GM19324 (cell line): ENCODE measurements around the gene PTPRM.

Experiments used
- ATAC-seq: cut with Tn5 transposase; IDR thresholded peaks from one replicate; pipeline ENCODE4 v1.9.1; 2021; ENCODE audit warnings: mild to moderate bottlenecking, moderate library complexity; ENCODE audit not compliant: unreplicated experiment, low FRiP score

The PTPRM gene

DNA sequence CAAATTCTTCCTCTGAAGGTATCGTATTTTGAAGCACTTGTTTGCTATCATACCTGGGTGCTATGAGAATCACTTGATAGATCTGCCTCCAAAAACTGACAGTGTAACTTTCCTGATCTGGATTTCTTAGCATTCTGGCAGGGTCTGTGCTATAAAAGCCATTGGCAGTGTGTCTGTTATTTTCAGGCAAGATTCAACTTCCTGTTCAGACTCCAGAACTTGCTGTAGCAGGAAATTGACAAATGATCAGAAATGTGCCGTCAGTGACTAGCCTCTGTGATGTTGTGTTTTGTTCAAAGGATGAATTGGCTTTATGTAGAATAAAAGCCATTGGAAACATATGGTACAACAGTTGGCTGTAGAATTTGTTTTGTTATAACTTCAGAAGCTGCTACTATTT, 273.3 kb downstream of the PTPRM start:
- no peak for ATAC-seq

DNA sequence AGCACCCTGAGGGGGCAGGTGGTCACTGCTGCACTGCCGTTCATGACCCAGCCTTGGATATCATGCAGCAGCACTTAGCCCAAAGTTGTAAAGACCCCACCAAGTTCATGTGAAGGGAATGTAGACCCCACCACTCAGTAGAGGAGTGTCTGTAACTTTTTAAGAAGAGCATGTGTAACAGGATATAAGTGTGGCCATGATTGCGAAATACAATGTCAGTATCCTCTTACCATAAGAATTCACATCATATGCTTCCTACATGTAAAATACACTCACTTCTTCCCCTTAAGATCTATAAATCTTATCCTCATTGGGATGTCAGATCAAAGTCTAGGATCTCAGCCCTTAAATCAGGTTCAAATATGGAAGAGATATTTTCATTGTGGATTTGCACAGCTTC, 276.9 kb downstream of the PTPRM start:
- no peak for ATAC-seq

DNA sequence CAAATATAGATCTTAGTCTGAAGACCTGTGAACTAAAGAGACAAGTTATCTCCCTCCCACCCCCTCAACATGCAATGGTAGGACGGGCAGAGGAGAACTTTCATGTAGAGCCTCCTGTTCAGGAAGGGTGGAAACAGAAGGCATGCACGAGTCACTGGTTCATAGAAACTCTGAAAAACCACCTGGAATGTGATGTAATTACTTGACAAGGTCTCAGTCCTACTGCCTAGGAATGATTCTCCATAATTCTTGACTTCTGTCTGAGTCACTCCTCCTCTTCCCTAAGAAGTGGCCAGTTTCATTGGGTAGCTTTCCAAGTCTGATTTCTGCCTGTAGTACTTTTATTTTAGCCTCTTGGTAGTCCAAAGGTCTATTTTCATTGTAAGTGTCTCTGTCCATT, 277.3 kb downstream of the PTPRM start:
- ATAC-seq = no peak

DNA sequence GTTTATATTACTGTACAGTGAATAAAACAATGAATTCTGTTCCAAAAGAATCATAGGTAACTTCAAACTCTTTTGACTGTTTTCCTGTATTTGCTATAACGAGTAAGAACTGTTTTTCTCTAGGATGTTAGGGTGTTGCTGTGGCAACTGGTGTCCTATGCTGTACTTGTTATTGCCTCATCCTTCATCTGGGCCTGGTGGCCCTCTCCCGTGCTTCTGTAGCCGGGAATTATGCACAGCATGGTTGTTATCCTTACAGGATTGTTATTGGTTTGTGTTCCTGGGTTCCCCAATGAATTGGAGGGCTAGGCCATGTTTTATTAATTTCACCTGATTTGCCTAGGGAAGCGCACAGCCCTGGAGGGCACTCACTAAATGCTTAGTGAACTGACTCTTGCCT, 279.2 kb downstream of the PTPRM start:
- no peak for ATAC-seq

DNA sequence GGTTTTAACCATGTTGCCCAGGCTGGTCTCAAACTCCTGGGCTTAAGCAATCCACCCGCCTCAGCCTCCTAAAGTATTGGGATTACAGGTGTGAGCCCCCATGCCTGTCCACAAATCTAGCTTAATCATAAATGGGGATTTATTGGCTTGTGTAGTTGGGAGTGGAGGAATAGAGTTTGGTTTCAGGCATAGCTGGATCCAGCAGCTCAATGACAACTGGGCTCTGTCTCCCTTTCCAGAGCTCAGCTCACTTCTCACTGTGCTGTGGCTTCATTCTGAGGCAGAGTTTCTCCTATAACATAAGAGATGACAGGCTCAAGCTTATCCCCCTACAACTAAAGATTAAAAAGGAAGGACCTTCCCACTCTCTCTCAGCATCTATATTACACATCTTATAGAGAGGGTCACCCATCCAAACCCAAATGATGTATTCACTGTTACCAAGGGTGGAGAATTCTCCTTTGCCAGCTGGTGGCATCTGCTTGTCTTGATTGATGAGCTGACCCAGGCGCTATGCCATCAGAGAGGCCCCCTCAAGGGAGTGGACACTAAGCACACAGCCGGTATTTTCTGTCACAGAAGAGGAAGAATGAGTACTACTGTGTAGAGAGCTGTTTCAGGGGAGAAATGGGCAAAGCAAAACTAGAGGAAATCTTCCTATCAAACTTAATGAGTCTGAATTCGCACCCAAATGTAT, 280.4 kb downstream of the PTPRM start:
- ATAC-seq = no peak

DNA sequence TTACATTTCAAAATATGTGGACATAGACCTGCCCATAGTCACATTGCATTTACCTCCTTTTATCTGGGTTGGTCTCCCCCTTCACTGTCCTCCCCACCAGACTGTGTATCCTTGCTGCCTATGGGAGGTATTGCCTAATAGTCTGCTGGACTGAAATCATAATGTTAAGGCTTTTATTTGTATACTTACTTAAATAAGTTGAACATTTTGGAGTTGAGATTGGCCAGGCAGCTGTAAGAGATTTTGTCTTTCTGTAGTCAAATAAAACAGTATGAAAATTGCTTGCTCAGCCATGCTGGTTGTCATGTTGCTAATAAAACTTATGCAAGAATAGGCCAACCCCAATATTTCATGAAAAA, 280.9 kb downstream of the PTPRM start:
- no peak for ATAC-seq

DNA sequence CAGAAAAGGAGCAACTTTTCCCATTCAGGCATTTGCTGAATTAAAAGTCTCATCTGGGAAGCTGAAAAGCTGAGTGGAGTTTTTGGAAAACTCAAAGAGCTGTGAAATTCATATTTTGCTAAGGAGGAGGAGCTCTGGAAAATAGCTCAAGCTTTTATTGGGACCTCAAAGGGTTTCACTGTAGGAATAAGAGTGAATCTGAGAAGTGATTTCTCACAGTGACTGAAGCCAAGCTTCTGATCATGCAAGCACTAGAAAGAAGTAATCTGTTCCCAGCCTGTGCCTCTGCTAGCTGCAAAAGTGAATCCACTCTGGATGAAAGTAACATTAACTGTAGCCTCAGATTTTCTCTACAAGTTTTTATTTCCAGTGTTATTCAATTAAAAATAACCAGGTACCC, 283.3 kb downstream of the PTPRM start:
- ATAC-seq = no peak

DNA sequence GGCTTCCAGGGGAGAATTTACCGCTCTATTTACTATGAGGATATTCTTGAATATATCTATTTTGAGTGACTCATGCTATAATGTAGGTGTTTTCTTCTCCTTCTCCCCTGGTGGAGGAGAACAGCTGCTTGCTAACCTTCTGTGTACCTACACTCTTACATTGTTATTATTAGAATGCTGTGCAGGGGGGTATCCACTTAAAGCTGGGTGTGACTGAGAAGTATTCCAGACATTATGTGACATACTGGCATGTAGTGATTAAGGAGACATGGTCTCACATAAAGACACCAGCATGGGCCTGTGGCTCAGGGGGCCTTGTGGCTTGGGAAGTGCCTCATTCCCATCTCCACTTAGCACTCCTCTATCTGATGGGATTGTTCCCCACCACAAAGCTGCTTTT, 287.9 kb downstream of the PTPRM start:
- no peak for ATAC-seq

DNA sequence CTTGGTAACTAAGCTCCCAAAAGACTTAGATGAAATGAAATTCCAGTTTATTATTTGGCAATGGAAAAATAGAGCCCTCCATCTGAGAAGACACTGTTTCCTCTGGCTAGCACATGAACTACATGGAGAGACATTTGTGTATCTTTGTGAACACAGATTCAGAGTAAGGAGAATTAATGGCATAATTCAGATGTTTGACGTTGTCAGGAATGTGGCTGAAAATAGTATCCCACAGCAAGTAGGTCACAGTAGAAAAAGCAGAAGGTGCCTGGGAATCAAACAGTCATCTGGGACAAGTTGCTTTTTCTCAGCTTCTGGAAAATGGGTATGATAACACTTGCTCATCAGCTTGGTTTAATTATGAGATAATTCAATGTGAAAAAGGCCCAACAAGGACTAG, 288.6 kb downstream of the PTPRM start:
- no peak for ATAC-seq

DNA sequence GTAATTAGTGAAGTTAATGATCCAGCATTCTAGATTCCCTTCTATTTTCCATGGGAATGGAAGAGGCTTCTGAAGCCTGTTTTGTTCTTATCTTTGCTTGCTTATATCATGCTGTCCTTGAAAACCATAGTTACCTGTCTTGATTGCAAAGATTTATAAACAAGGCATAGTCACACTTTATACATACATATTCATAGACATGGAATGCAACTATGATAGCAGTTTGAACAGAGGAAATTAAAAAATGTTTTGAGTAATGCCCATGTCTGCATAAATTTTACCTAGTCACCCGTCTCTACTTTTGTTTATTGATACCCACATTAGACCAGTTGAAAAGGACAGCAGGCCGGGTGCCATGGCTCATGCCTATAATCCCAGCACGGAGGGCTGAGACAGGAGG, 289.0 kb downstream of the PTPRM start:
- ATAC-seq = no peak

DNA sequence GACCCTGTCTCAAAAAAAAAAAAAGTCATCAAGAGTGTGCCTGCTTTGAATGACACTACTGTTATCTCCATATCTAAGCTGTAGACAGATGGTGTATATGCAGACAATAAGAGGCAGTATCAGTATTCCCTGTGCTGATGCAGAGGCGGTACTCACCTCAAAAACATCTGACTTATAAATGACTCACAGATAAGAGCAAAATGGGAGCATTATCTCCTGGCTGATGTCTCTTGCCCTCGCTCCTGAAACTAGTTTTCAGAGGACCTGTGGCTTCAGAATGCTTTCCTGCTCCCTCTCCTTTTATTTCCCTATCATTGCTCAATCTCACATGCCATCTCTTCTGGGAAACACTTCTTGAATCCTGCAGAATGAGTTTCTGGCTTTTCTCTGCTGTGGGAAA, 289.6 kb downstream of the PTPRM start:
- no peak for ATAC-seq

DNA sequence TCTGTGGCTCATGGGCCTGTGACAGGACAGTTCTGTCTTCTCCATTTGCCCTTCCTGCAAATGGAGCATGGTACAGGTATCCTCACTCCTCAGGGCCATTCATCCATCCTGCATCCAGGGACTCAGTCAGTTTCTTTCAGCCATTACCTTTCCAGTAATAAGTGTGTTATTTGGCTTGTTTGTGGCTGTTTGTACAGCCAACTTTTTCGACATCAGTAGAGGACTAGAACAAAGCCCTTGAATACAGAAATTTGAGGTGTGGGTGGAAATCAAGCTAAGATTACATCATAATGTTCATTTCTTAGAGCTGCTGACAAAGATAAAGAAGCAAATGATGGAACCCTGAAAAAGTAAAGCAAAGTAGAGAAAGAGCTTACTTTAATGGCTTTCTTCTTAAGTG, 290.4 kb downstream of the PTPRM start:
- ATAC-seq = no peak

DNA sequence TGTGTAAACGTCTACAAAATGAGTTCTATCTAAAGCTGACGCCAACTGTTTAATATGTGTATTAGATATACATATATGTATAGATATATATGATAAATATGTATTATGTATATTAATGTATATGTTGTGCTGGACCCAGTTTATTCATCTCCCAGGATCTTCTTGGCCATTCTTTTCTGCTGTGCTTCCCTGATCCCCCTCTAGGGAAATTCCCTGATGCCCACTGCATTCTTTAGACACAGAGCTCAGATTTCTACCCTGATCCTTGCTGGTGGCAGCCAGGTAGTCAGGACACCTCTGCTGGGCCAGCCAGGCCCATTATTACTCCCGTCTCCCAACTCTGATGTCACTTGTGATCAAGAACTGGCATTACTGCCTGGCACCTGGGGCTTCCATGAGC, 292.0 kb downstream of the PTPRM start:
- ATAC-seq = no peak

DNA sequence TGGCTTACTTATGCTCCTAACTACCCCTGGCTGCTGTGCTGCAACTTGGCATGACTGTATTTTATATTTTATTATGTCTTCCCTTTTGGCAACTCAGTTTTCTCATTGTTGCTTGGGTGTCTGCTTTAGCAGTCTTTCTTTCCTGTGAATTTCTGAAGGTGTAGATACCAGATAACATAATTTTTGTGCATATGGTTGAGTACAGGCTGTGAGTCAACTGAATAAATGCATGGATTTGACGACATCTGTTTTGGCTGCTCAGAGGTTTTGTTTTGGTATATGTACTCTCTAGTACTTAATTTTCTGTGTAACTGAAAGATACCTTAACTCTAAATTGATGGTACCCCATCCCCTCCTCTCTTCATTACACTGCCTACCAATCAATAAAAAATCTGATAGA, 303.1 kb downstream of the PTPRM start:
- ATAC-seq = no peak

DNA sequence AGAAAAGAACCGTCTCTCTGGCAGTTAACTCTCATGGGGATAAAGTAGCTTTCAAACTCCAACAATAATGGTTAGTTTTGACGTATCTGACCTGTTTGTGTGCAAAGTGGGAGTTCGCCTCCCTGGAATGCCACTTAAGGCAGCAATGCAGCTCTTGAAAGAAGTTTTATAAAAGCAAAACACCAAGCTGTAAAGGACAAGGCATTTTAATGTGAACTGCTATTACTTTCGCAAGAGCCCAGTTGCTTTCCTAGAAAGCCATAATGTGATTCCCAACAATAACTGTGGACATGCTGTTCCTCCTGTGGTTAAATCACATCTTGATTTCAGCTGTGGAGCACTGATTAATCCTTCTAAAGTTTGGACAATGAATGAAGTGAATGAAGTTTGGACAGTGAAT, 303.7 kb downstream of the PTPRM start:
- ATAC-seq = no peak

DNA sequence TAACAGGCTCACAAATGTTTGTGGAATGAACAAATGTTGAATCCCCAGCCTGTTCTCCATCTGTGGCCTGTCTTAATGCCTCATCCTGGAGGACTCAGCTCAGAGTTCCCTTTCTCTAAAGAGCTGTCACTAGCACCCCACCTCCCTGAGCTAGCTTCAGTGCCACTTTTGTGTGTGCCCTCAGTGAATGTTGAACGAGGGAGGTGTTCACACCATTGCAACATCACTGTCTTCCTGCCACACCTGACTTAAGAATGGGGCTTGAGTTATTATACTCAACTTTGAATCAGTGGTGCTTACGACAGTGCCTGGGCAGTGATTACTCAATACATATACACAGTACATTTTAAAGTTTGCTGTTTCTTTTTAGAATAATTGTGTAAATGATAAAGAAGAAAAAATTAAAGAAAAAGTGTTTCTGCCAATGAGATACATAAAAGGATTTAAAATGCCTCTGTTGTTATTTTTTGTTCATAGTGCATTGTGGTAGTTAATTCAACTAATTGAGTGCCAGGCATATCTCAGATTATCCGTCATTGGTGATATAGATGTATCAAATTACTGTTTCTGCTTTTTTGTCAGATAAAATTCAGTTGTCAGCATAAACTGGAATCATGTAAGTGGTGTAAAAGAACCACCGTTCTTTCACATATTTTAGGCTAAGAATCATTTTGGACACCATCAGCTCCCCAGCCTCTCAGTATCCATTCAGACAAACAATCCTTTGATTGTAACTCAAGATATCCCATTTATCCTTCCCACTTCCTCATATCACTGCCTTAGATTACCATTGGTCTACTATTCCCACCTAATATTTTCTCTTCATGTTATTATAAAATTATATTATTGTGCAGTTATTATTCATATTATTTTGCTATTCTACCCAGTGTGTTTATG, 304.7 kb downstream of the PTPRM start:
- no peak for ATAC-seq

DNA sequence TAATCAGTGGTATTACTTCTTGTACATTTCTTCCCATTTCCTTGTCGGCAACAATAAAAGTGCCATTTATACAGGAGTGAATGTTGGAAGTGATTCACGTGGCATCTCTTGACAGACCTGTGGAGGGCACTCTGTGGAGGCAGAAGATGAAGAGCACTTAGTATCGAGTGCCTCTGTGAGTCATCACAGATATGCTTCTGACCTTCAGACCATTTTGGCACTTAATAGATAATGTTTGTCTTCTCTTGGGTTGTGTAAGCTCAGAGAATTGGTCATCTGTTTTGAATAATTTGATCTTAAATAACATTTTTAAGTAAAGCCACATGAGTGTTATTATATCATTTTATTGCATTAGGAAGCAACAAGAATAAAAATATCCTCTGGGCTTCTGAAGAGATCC, 305.5 kb downstream of the PTPRM start:
- no peak for ATAC-seq

DNA sequence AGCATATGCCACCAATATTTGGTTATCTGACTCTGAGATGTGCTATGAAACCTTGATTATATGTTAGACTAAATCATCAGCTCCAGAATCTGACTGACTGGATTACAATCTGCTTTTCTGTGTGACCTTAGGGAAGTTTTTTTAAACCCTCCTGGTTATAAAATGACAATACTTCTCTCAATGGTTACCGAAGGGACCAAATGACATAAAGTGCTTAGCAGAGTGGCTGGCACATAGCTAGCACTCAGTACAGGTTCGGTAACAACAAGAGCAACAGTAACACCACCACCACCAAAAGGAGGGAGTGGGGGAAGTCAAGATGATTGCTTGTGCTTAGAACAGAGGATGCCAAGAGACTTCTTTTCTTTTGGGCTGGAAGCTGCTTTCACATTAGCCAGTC, 306.2 kb downstream of the PTPRM start:
- ATAC-seq = no peak

DNA sequence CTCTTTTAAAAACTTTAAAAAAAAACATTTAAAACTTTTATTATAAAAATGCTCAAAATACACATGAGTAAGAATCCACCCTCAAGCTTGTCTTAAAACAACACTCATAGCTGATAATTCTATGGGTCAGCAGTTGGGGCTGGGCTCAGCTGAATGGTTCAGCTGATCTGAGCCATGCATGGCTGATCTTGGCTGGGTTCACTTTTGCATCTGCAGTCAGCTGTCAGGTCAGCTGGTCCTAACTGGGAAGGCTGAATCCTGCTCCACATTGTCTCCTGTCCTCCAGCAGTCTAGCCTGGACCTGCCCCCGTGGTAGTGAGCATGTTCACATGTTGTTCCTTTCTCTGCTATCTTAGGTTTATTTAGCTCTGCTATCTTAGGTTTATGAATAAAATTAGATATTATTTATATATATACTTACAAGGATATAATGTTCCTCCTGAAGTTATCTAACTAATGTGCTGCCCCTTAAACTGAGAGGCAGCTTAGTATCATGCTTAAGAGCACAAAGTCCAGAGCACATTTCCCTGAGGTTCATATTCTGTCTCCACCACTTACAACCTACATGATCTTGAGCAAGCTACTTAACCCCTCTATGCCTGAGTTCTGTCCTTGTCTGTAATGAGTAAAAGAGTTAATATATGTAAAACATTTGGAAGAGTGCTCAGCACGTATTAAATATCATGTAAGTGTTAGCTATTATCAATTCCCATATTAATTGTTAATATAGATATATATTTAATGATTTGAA, 309.4 kb downstream of the PTPRM start:
- ATAC-seq = no peak

DNA sequence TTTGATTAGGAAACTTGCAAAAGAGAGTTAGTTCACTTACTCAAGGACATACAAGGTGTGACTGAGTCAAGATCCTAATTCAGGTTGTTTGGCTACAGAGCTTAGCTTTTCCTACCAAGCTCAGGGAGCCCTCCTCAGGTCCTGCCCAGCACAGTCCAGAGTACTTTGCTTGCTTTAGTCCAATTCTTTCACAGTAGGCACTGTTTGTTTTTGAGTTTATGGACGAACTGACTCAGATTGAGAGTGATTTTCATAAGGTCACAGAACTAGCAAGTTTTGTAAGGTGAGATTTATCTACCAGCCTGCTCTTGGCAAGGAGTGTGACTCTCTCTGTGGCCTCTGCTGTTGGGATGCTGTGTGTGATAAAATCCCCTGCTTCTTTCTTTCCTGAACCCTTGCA, 310.5 kb downstream of the PTPRM start:
- no peak for ATAC-seq
